A549 treated with RU486 at 1 μM for 4 hours (cell line): Measurements from ENCODE around the gene PBX4. TPM values are rescaled to one million over a fixed set of nuclear protein-coding genes. Genes with fewer than 3 reads are reported as not detected.

Experiments used
- total RNA-seq: library from RNA; stranded (reverse); fragments of 200-300 nt; extraction: Qiagen RNA extraction; gene quantifications from 5 replicates; pipeline ENCODE4 v1.2.3, GENCODE V29; 2022; ENCODE audit warnings: low read depth

The PBX4 gene
- total RNA-seq, result 1.5 to 2.1 TPM (median 1.9 TPM) in 5 replicates

GRCh38 chr19:19618219-19619051, at the start of gene PBX4:
PBX4 (minus strand) TSS chr19:19618687; CDS start chr19:19618629, 58 bp downstream.

GRCh38 chr19:19663256-19664120, 45.0 kb upstream of the PBX4 start, which contains the start of gene ATP13A1:
ATP13A1 (minus strand) TSS chr19:19663676; CDS start chr19:19663666, 10 bp downstream.

DNA sequence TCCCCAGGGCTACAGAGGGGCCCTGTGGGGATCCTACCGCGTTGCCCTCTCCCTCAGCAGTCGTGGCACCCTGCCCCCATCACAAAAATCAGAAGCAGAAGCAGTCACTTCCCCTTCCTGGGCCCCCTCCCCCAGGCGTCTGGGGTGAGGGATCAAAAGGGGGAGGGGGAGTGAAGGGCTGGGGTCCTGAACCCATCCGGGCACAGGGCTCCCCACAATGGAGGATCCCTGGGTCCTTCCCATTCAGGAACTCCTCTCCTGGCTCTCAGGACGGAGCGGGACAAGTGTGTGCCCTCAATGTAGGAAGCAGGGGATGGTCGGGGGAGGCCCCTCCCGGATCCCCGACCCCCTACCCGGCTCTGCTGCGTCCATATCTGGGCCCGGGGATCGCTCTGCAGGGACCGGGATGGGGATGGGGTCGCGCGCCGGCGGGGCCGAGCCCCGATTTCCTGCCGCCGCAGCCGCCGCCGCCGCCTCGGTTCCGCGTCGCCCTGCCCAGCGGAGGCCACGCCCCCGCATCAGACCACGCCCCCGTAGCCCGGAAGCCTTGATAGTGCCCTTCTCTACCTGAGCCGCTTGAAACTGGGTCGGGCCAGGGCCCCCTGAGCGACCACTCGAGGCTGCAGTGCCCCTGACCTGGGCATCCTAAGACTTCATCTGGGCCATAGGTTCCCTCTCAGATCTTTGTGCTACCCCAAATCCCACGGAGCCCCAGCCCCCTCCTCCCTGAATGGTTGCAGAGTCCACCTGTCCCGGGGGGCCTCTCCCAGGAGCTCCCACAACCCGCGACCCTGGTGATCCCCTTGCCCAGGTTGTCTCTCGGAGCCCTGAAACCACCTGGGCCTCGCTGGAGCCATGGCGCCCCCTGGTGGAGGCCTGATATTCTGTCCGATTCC, 24.9 kb upstream of the PBX4 start, which contains the start of gene GMIP:
Gene GMIP (minus strand): TSS at position 500 of the 896 bp plus-strand sequence. CDS start 128 bp downstream, at position 372.

DNA sequence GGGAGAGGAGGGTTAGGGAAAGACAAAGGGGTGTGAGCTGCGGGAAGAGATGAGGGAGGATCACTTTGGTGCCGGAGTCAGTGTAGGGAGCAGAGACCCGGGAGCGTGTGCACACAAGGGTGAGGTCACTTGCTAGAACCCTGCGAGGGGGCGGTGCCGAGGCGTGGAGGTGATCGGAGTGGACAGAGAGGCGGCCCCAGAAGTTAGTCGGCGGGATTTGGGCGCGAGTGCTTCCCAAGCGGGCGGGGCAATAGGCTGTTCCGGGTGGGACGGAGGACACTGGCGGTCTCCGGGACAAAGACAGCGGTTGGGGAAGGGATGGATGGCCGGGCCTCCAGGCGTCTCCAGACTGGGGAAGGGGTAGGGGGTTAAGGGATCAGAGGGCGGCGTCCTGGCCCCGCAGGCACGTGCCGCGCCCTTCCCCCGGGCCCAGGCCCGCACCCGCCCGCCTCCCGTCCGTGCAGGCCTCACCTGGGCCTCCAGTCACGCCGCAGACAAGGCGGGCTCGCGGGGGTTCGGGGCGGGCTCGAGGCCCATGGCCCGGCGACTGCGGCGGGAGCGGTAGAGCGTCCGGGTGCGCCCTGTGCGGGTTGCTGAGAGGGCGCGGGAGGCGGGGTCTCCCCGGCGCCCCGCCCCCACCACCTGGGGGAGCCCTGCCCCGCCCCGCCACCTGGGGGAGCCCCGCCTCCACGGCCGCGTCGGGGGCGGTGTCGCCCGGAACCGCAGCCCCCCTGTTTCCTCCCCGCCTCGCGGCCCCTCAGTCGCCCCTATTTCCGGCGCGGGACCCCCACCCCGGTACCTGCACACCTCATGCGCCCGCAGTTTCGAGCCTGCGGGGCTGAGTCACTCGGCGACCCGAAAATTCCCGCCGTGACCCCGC, 9.4 kb upstream of the PBX4 start, which contains the start of gene LPAR2:
Gene LPAR2 (minus strand): TSS at position 600 of the 880 bp plus-strand sequence. CDS start 945 bp downstream, outside the sequence.

GRCh38 chr19:19538061-19538784, 80.3 kb downstream of the PBX4 start, which contains the start of gene CILP2:
CILP2 (plus strand) TSS chr19:19538265; CDS start chr19:19538350, 85 bp downstream.

GRCh38 chr19:19528721-19529490, 89.6 kb downstream of the PBX4 start, which contains the start of gene YJEFN3:
YJEFN3 (plus strand) TSS chr19:19528911; CDS start chr19:19528933, 22 bp downstream.

GRCh38 chr19:19515642-19516519, 102.6 kb downstream of the PBX4 start, which contains the start of gene NDUFA13:
NDUFA13 (plus strand) TSS chr19:19516225; CDS start chr19:19516239, 14 bp downstream.

GRCh38 chr19:19514881-19515641, 103.4 kb downstream of the PBX4 start, which contains the start of gene TSSK6:
TSSK6 (minus strand) TSS chr19:19515548; CDS start chr19:19515427, 121 bp downstream.

Other genes starting within 250 kb of the PBX4 start
- 41.2 to 53.3 TPM (median 44.7 TPM) in 5 replicates for gene GATAD2A, start 213.0 kb downstream of the PBX4 start, total RNA-seq
- 0.85 to 1.8 TPM (median 1.6 TPM) in 5 replicates for gene TSSK6, start 103.1 kb downstream of the PBX4 start, total RNA-seq
- gene NDUFA13, start 102.5 kb downstream of the PBX4 start, total RNA-seq, result 162 to 199 TPM (median 165 TPM) in 5 replicates
- 1.8 to 3.8 TPM (median 3.4 TPM) in 5 replicates for gene YJEFN3, start 89.8 kb downstream of the PBX4 start, total RNA-seq
- 0.11 to 0.32 TPM (median 0.22 TPM) in 5 replicates for gene CILP2, start 80.4 kb downstream of the PBX4 start, total RNA-seq
- 2.9 to 4.6 TPM (median 3.3 TPM) in 5 replicates for gene LPAR2, start 9.5 kb upstream of the PBX4 start, total RNA-seq
- 3.5 to 5.8 TPM (median 4.9 TPM) in 5 replicates for gene GMIP, start 25.0 kb upstream of the PBX4 start, total RNA-seq
- 24.5 to 34.4 TPM (median 33.4 TPM) in 5 replicates for gene ATP13A1, start 45.0 kb upstream of the PBX4 start, total RNA-seq
- gene ZNF101, start 50.2 kb upstream of the PBX4 start, total RNA-seq, result 4.0 to 5.7 TPM (median 4.2 TPM) in 5 replicates
- gene ZNF14, start 114.4 kb upstream of the PBX4 start, total RNA-seq, result 1.5 to 2.1 TPM (median 1.9 TPM) in 5 replicates
- 0.15 to 0.40 TPM (median 0.23 TPM) in 3 of 5 replicates, not detected in the others for gene ZNF506, start 203.1 kb upstream of the PBX4 start, total RNA-seq
- gene ZNF253, start 247.2 kb upstream of the PBX4 start, total RNA-seq, result not detected in 5 replicates